ENCODE results near the gene CCDC51. TPM values are rescaled to one million over a fixed set of nuclear protein-coding genes. Genes with fewer than 3 reads are reported as not detected.

CCDC51 gene
- total and polyA plus RNA-seq, 2 of the 13 experiments (the other 11 are each of a cell fraction or from before 2014, with no cell fraction given): 18.1 to 29.4 TPM

DNA sequence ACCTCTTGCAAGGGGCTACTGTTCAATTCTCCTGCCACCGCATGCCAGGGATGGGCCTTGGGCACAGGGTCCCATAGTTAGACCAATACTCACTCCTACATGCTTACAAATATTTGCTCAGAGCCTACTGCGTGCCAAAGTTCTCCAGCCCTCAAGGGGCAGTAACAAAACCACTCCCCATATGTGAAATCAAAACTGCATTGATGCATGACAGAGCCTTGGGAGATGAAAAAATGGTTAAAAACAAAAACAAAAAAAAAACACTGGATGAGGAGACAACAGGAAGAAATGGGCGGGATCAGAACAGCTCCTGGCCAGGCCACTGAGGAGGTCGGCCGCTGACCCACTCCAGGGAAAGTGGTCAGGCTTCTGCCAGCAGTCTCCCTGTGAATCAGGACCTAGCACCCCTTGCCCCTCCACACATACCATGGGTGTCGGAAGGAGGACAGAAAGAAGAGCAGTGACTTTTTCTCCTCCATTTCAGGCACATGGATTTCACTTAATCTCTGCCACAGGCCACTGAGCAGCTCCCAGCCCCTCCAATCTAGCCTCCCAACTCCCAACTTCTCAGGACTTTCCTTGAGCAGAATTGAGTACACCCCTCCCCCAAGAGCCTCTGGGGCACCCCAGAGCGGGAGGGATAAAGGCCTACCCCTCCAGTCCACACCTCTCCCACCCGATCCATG is 12.8 kb downstream of the CCDC51 start (continued):
- TF ChIP-seq, protein P1, sequence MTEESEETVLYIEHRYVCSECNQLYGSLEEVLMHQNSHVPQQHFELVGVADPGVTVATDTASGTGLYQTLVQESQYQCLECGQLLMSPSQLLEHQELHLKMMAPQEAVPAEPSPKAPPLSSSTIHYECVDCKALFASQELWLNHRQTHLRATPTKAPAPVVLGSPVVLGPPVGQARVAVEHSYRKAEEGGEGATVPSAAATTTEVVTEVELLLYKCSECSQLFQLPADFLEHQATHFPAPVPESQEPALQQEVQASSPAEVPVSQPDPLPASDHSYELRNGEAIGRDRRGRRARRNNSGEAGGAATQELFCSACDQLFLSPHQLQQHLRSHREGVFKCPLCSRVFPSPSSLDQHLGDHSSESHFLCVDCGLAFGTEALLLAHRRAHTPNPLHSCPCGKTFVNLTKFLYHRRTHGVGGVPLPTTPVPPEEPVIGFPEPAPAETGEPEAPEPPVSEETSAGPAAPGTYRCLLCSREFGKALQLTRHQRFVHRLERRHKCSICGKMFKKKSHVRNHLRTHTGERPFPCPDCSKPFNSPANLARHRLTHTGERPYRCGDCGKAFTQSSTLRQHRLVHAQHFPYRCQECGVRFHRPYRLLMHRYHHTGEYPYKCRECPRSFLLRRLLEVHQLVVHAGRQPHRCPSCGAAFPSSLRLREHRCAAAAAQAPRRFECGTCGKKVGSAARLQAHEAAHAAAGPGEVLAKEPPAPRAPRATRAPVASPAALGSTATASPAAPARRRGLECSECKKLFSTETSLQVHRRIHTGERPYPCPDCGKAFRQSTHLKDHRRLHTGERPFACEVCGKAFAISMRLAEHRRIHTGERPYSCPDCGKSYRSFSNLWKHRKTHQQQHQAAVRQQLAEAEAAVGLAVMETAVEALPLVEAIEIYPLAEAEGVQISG (CRISPR knock-in tag; IDR thresholded peaks at IDR 0.05): no peak
- TF ChIP-seq FOXO1 (CRISPR knock-in tag; IDR thresholded peaks at IDR 0.05) (0 out of 2 replicates have a peak, but pooled peaks have one; percentile 8), NR2C2 (CRISPR knock-in tag; IDR thresholded peaks at IDR 0.05; ENCODE audit: borderline replicate concordance) (0 out of 2 replicates have a peak, but pooled peaks have one; percentile 19), ZNF326 (CRISPR knock-in tag; IDR thresholded peaks at IDR 0.05; ENCODE audit: borderline replicate concordance) (no peak), ARNT2 (CRISPR knock-in tag; IDR thresholded peaks at IDR 0.05; ENCODE audit: low read depth) (no peak), ZSCAN9 (CRISPR knock-in tag; IDR thresholded peaks at IDR 0.05; ENCODE audit: borderline replicate concordance) (0 out of 2 replicates have a peak, but pooled peaks have one; percentile 40), ZNF34 (CRISPR knock-in tag; IDR thresholded peaks at IDR 0.05; ENCODE audit: borderline replicate concordance) (no peak), ZNF790 (CRISPR knock-in tag; IDR thresholded peaks at IDR 0.05; ENCODE audit: borderline replicate concordance) (no peak), SIX1 (CRISPR knock-in tag; IDR thresholded peaks at IDR 0.05; ENCODE audit: borderline replicate concordance) (0 out of 2 replicates have a peak, but pooled peaks have one; percentile 36), SIX4 (CRISPR knock-in tag; IDR thresholded peaks at IDR 0.05) (no peak), TCF7 (IDR thresholded peaks at IDR 0.05; ENCODE audit: low read depth) (no peak), AKAP8 (CRISPR knock-in tag; IDR thresholded peaks at IDR 0.05) (no peak), TFAP4 (IDR thresholded peaks at IDR 0.05; ENCODE audit: borderline replicate concordance, low read depth) (no peak), MIER2 (CRISPR knock-in tag; IDR thresholded peaks at IDR 0.05) (no peak), NFIB (CRISPR knock-in tag; IDR thresholded peaks at IDR 0.05; ENCODE audit: borderline replicate concordance) (no peak), ZBED4 (CRISPR knock-in tag; IDR thresholded peaks at IDR 0.05; ENCODE audit: borderline replicate concordance) (0 out of 2 replicates have a peak, but pooled peaks have one; percentile 38), PRPF4 (IDR thresholded peaks at IDR 0.05; ENCODE audit: low read depth, low read length, poor library complexity, severe bottlenecking) (no peak), ZFX (CRISPR knock-in tag; IDR thresholded peaks at IDR 0.05; ENCODE audit: low read depth) (no peak; the same call in 1 of the 2 replicates), SAFB2 (CRISPR knock-in tag; IDR thresholded peaks at IDR 0.05; ENCODE audit: borderline replicate concordance, low read depth) (no peak), PTBP1 (IDR thresholded peaks at IDR 0.05; ENCODE audit: low read depth, low read length, poor library complexity, severe bottlenecking) (no peak), ZNF550 (CRISPR knock-in tag; IDR thresholded peaks at IDR 0.05; ENCODE audit: borderline replicate concordance) (no peak), TOPORS (CRISPR knock-in tag; IDR thresholded peaks at IDR 0.05) (no peak)

Data from HepG2 (cell line).